SJSA1 (cell line): ENCODE measurements around the gene NRIP3. TPM values are rescaled to one million over a fixed set of nuclear protein-coding genes. Genes with fewer than 3 reads are reported as not detected.
A peak's percentile ranks its signal among the peaks of the same experiment; 100 is the strongest.

Experiments
- DNase-seq, 2 experiments: peaks; one replicate each; pipeline ENCODE4 v3.0.0-alpha.2; 2015 to 2020; ENCODE audit warnings: low spot score in 2 of 2, low read depth in 1 of 2
- H3K27ac ChIP-seq: fragments of 250-450 bp; sonication (Bioruptor Pico); 2 replicates; pipeline ENCODE4 v1.5.1; 2020; ENCODE audit warnings: mild to moderate bottlenecking, moderate library complexity
- H3K27me3 ChIP-seq: fragments of 250-450 bp; sonication (Bioruptor Pico); replicated peaks from 2 replicates; pipeline ENCODE4 v1.5.1; 2020; ENCODE audit warnings: mild to moderate bottlenecking, moderate library complexity
- H3K36me3 ChIP-seq: fragments of 250-450 bp; sonication (Bioruptor Pico); 2 replicates; pipeline ENCODE4 v1.5.1; 2020; ENCODE audit warnings: mild to moderate bottlenecking
- H3K4me1 ChIP-seq: fragments of 250-450 bp; sonication (Bioruptor Pico); replicated peaks from 2 replicates; pipeline ENCODE4 v1.6.1; 2021; ENCODE audit warnings: mild to moderate bottlenecking
- H3K4me3 ChIP-seq: fragments of 250-450 bp; sonication (Bioruptor Pico); 2 replicates; pipeline ENCODE4 v1.5.1; 2020; ENCODE audit warnings: mild to moderate bottlenecking
- H3K9me3 ChIP-seq: fragments of 250-450 bp; sonication (Bioruptor Pico); replicated peaks from 2 replicates; pipeline ENCODE4 v1.5.1; 2020; ENCODE audit warnings: mild to moderate bottlenecking
- total RNA-seq: library from RNA; depleted of rRNA; stranded (reverse); fragments of >200 nt; shearing (Covaris generic); gene quantifications from 2 replicates; pipeline ENCODE4 v1.2.3, GENCODE V29; 2014; rRNA removed

Gene NRIP3
- total RNA-seq = 20.7 and 29.1 TPM in 2 replicates

DNA sequence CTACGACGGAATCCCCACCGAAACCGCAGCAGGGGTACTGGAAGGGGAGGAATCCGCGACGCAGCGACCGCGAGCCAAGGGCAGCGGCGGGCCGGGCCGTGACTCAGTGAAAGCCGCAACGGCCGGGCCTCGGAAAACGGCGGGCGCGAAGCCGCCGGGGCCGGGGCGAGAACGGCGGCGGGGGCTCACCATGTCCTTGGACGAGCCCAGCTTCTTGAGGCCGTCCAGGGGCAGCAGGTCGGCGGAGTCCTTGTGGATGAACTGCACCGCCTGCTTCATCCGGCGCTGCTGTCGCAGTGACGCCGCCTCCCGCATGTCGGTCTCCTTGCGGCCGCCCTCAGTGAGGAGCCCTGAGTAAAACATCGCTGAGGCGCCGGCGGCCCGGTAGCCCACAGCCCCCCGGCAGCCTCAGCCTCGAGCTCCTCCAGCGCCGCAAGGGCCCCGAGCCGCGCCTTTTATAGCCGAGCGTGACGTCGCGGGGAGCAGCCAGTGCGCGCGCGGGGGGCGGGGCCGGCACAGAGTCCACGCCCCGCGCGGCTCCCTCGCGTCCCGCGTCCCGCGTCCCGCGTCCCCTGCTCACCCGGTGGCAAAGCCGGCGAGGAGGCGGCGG lies at the start of gene NRIP3:
NRIP3 (minus strand) TSS at position 429 of the 610 bp plus-strand sequence; CDS start at position 363, 66 bp downstream.
- Histone ChIP-seq H3K27ac (peak within 1 kb of the TSS; percentile 66), H3K27me3 (no peaks in the 10 kb centered on the region), H3K4me1 (peaks cover 13% of the 10 kb centered on the region), H3K36me3 (no peaks in the 10 kb centered on the region; the same call in 1 of the 2 replicates), H3K9me3 (no peaks in the 10 kb centered on the region), H3K4me3 (peak within 1 kb of the TSS; percentile 57)
- peak; percentile 62 to 70 for DNase-seq

DNA sequence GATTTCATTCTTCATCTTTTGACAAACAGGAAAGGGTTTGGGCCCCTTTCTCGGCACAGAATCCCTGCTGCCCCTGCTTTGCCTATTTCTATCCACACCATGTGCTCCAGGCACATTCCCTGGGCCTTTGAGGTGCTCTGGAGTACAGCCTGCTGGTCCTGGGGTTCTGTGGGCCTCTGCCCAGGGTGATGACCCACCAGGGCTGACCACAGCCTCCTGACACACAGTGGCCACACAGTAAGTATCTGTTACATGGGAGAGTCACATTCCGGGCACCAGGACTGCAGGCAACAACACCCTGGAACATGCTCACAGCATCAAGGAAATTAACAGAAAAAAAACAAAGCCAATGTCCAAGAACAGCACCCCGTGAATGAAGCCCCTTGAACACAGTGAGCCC lies 48.5 kb upstream of the NRIP3 start:
- H3K27ac ChIP-seq = no peak overlapping the region
- no peaks in the 10 kb centered on the region for H3K9me3 ChIP-seq
- no peak for DNase-seq
- no peak overlapping the region for H3K4me3 ChIP-seq
- no peaks in the 10 kb centered on the region for H3K36me3 ChIP-seq
- no peaks in the 10 kb centered on the region for H3K4me1 ChIP-seq
- no peaks in the 10 kb centered on the region for H3K27me3 ChIP-seq

DNA sequence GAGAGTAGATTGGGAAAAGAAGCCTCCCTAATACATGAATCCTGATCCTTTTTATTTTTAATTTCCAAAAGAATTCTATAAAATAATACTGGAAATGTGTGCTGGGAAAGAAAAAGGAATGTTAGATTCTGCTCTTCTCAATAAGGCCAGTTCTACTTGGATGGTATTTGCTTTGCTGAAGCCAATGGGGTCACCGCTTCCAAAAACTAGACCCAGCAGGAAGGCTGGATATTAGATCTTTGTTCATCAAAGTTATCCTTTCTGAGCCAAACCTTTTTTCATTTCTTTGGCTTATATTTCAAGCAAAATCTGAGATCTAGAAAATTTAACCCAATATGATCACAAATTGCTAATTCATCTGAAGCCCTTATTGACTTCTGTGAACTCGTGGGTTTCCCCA lies 46.2 kb upstream of the NRIP3 start:
- H3K4me1 ChIP-seq = no peaks in the 10 kb centered on the region
- no peaks in the 10 kb centered on the region for H3K9me3 ChIP-seq
- H3K36me3 ChIP-seq = no peaks in the 10 kb centered on the region
- DNase-seq = no peak
- H3K27me3 ChIP-seq = no peaks in the 10 kb centered on the region
- no peak overlapping the region for H3K27ac ChIP-seq
- H3K4me3 ChIP-seq = no peak overlapping the region

DNA sequence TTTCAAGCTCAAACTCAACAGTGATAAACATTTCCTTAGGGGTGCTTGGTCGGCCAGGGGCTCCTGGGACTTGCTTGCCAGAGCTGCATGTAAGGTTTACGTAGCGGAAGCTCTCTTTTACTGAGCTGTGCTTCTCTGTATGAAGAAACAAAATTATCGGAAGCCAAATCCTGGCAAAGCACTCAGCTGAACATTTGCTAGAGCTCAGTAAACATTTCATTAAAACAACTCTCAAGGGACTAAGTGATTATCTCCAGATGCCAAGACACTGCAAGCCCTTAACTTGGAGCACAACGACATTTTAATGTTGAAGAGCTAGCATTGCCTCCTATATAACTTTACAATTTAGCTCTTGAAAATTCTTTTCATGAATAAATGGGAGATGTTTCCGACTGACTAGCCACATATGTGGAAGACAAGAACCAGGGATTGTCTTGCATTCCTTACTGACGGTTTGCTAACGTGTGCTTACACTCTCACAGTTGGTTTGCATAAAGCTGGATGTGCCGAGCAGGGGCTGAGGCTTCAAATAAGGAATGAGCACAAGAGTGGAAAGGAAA lies 44.2 kb upstream of the NRIP3 start:
- no peaks in the 10 kb centered on the region for H3K36me3 ChIP-seq
- H3K27me3 ChIP-seq = no peaks in the 10 kb centered on the region
- no peak overlapping the region for H3K27ac ChIP-seq
- no peak overlapping the region for H3K4me3 ChIP-seq
- no peaks in the 10 kb centered on the region for H3K9me3 ChIP-seq
- DNase-seq = no peak
- H3K4me1 ChIP-seq = no peaks in the 10 kb centered on the region

DNA sequence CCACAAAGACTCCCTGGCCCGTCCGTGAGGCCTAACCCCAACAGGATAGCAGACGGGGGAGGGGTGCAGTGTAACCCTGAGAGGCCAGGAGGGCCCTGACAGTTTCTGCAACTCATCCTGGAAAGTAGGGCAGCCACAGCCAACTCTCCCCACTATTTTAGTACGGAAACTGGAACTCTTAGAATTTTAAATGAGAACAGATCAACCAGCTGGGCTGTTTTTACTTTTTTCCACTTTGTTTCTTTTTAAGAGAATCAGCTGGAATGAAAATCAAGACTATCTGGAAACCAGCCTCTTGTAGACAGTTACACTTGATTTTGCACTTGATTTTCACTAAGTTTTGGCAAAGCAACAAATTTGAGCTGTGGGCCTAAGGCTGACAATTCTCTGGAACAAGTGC lies 42.7 kb upstream of the NRIP3 start:
- DNase-seq = no peak
- no peak overlapping the region for H3K4me3 ChIP-seq

DNA sequence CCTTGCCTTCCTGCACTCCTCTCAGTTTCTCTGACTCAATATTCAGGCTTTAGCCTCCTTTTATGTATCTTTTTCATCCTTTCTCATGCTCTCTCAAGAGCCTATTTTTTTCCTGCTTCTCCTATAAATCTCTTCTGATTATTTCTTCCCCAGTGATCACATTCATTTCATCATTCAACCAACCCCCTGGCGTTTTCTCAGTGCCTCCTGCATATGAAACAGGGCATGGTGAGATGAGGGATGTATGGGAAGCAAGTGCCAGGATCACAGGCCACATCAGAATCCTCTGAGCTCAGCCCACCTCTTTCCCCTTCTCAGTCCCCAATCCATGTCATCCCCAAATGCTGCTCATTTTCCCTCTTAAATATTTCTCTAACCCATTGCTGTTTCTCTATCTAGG lies 38.7 kb upstream of the NRIP3 start:
- Histone ChIP-seq H3K36me3 (no peaks in the 10 kb centered on the region), H3K4me1 (no peaks in the 10 kb centered on the region), H3K27ac (no peak overlapping the region), H3K4me3 (no peak overlapping the region), H3K27me3 (no peaks in the 10 kb centered on the region), H3K9me3 (no peaks in the 10 kb centered on the region)
- no peak for DNase-seq

More for the DNA sequence above, 42.7 kb upstream of the NRIP3 start:
- H3K4me1 ChIP-seq = no peaks in the 10 kb centered on the region
- no peak overlapping the region for H3K27ac ChIP-seq
- no peaks in the 10 kb centered on the region for H3K27me3 ChIP-seq
- H3K36me3 ChIP-seq = no peaks in the 10 kb centered on the region
- no peaks in the 10 kb centered on the region for H3K9me3 ChIP-seq

DNA sequence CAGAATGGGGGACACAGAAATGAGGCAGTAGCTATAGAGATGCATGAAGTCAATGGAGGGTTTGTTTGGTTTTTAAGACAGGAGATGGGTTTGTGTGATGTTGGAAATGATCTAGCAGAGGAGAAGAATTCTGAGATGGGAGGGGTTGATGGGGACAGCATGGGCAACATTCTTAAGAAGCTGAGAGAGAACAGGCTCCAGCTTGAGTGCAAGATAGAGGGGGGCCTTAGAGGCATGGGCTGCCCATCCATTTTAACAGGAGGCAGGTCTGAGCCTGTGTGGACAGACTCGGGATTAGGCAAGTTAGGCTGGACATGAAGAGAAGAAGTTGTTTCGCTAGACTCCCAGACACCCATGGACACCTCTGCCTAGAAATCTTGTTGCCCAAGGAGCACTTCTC lies 37.9 kb upstream of the NRIP3 start:
- no peaks in the 10 kb centered on the region for H3K36me3 ChIP-seq
- H3K4me1 ChIP-seq = no peaks in the 10 kb centered on the region
- H3K27me3 ChIP-seq = no peaks in the 10 kb centered on the region
- no peak overlapping the region for H3K4me3 ChIP-seq
- H3K27ac ChIP-seq = no peak overlapping the region
- no peaks in the 10 kb centered on the region for H3K9me3 ChIP-seq
- no peak for DNase-seq

DNA sequence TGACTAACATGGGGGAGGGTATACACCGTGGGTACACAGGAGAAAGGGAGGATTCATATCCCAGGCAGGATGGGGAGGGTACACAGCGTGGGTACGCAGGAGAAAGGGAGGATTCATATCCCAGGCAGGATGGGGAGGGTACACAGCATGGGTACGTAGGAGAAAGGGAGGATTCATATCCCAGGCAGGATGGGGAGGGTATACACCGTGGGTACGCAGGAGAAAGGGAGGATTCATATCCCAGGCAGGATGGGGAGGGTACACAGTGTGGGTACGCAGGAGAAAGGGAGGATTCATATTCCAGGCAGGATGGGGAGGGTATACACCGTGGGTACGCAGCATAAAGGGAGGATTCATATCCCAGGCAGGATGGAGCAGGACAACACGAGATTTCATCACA lies 36.6 kb upstream of the NRIP3 start:
- no peaks in the 10 kb centered on the region for H3K4me1 ChIP-seq
- no peak overlapping the region for H3K27ac ChIP-seq
- no peaks in the 10 kb centered on the region for H3K27me3 ChIP-seq
- H3K36me3 ChIP-seq = no peaks in the 10 kb centered on the region
- no peak for DNase-seq
- H3K4me3 ChIP-seq = no peak overlapping the region
- H3K9me3 ChIP-seq = no peaks in the 10 kb centered on the region

DNA sequence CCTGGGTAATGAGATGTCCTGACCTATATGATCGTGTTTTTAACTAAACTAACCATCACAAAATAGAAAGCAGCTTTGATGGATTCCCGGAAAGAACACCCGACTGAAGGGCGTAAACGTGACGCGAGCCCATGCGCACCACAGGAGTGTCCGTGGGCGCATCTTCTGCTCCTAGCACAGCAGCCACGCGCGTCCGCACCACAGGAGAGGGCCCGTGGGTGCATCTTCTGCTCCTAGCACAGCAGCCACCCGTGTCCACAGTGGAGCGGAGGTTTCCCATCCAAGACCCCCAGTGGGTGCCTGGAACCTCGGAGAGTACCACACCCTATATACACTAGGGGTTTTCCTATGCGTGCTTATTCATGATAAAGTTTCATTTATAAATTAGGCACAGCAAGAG lies 36.1 kb upstream of the NRIP3 start:
- Histone ChIP-seq H3K27me3 (no peaks in the 10 kb centered on the region), H3K27ac (no peak overlapping the region), H3K36me3 (no peaks in the 10 kb centered on the region), H3K4me3 (no peak overlapping the region), H3K9me3 (no peaks in the 10 kb centered on the region), H3K4me1 (no peaks in the 10 kb centered on the region)
- DNase-seq = no peak

DNA sequence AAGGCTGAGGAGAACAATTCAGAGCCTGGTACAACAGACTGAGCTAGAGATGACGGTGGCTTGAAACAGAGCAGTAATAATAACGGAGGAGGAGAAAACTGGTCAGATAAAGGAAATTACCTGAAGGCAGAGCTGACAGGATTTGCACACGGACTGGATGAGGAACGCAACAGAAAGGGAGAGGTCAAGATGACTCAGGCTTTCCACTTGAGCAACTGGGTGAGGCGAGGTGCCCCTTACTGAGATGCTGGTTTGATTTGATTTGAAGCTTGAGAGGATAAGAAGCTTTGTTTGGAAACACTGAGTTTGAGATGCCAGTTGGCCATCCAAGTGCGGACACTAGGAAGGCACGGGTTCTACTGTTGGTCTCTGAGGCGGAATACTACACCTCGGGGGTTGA lies 35.4 kb upstream of the NRIP3 start:
- Histone ChIP-seq H3K9me3 (no peaks in the 10 kb centered on the region), H3K27ac (no peak overlapping the region), H3K4me1 (no peaks in the 10 kb centered on the region), H3K4me3 (no peak overlapping the region), H3K27me3 (no peaks in the 10 kb centered on the region), H3K36me3 (no peaks in the 10 kb centered on the region)
- DNase-seq = no peak

DNA sequence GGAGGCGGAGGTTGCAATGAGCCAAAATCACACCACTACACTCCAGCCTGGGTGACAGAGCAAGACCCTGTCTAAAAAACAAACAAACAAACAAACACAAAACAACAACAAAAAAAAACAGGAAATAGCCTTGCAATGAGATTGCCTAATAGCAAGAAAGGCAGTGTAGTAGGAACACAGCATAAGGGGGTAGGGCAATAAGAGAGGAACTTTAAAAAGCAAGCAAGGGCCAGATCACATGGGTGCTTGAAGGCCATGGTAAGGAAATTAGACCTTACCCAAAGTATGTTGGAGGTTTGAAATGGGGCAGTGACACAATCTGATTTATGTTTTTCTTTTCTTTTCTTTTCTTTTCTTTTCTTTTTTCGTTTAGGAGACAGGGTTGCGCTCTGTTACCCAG lies 34.7 kb upstream of the NRIP3 start:
- Histone ChIP-seq H3K4me1 (no peaks in the 10 kb centered on the region), H3K4me3 (no peak overlapping the region), H3K27me3 (no peaks in the 10 kb centered on the region), H3K36me3 (no peaks in the 10 kb centered on the region), H3K9me3 (no peaks in the 10 kb centered on the region), H3K27ac (no peak overlapping the region)
- DNase-seq = no peak

DNA sequence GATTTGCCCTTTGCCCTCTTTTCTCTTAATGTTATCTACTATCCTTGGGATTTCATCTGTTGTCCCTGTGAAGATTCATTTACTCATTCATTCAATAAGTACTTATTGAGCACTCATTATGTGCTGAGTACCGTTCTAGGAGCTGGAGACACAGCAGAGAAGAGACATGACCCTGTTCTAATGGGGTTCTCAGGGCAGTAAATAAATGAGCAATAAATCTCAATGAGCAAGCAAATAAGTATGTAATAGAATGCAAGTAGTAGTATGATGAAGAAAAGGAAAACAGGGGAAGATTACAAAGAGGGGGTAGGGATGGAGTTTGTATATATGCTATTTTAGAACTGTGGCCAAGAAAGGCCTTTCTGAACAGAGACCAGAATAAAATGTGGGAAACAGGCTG lies 34.2 kb upstream of the NRIP3 start:
- no peak for DNase-seq
- Histone ChIP-seq H3K27ac (no peak overlapping the region), H3K9me3 (no peaks in the 10 kb centered on the region), H3K27me3 (no peaks in the 10 kb centered on the region), H3K4me3 (no peak overlapping the region), H3K36me3 (no peaks in the 10 kb centered on the region), H3K4me1 (no peaks in the 10 kb centered on the region)

DNA sequence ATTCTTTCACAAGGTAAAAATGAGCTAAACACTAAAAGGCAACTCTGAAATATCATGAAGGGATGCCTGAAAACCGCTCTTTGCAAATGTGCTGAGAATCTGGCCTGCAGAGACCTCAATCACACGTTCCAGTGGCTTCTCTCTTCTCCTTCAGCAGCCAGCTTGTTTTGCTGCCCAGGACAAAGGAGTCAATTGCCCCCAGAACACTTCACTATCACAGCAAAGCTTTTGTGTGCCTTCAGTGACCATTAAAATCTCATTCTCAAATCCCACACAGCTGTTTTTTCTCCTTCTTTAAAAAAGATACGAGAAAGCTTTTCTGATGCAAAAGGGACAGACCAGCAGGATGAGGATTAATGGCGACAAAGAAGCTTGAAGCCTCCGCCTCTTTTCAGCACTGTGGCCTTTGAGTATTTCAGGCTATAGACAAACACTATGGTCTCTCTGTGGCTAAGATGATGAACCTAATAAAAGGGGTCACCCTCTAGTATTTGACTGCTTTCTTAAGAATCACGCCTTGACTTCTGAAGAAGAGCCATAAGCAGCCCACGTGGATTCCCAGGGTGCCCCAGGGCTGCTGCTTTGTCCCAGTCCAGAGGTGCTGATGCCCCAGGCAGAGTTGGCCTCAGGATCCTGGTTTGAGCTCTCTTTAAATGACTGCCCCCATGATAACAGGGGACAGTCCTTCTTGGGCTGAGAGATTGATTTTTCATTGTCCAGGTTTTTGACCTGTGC lies 33.4 kb upstream of the NRIP3 start:
- Histone ChIP-seq H3K27ac (no peak overlapping the region), H3K4me1 (no peaks in the 10 kb centered on the region), H3K27me3 (no peaks in the 10 kb centered on the region), H3K36me3 (no peaks in the 10 kb centered on the region), H3K9me3 (no peaks in the 10 kb centered on the region), H3K4me3 (no peak overlapping the region)
- DNase-seq = no peak

DNA sequence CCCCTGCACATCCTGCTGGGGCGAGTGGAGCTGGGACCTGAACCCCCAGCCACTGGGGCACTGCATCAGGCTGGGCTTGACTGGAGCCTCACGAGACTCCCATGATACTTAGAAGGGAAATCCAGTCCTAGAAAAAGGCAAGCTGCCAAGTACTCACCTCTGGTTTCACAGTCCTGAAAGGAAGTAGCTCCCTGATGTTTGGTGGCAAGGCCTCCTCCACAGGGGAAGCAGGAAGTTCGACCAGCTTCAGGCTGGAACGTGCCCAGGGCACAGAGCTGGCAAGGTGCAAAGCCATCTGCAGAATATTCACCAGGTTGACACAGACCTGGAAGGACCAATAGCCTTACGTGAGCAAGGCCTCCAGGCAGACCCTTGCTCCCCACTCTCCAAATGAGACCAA lies 26.8 kb upstream of the NRIP3 start:
- no peaks in the 10 kb centered on the region for H3K27me3 ChIP-seq
- no peaks in the 10 kb centered on the region for H3K4me1 ChIP-seq
- no peak for DNase-seq
- H3K4me3 ChIP-seq = no peak overlapping the region
- H3K27ac ChIP-seq = no peak overlapping the region
- no peaks in the 10 kb centered on the region for H3K36me3 ChIP-seq
- no peaks in the 10 kb centered on the region for H3K9me3 ChIP-seq
